Germinal center (tissue), 1 donor: Measurements from ENCODE around the gene PLBD2.

ENCODE experiments used
- DNase-seq: peaks from one replicate; pipeline ENCODE4 v3.0.0; 2012; ENCODE audit warnings: mixed read lengths, low spot score

The PLBD2 gene

GRCh38 chr12:113420996-113421595 is 62.7 kb downstream of the PLBD2 start:
- no peak for DNase-seq

GRCh38 chr12:113422030-113422885 is 63.9 kb downstream of the PLBD2 start, which contains the start of gene SDSL:
TSS of gene SDSL (plus strand) at chr12:113422380. CDS start at chr12:113427983, 5,603 bp downstream.
- peak; percentile 56 for DNase-seq

- DNase-seq = no peak
These were observed 64.7 kb downstream of the PLBD2 start for GRCh38 chr12:113422886-113423669.

GRCh38 chr12:113424456-113424855 is 66.1 kb downstream of the PLBD2 start:
- DNase-seq = no peak

- peak; percentile 53 for DNase-seq
These were observed 66.8 kb downstream of the PLBD2 start for GRCh38 chr12:113424915-113425823.

- DNase-seq = peak; percentile 46
These were observed 67.6 kb downstream of the PLBD2 start for GRCh38 chr12:113425960-113426453.

GRCh38 chr12:113427882-113428281 is 69.5 kb downstream of the PLBD2 start:
- DNase-seq = no peak

GRCh38 chr12:113428482-113428881 is 70.1 kb downstream of the PLBD2 start:
- DNase-seq = no peak

- no peak for DNase-seq
These were observed 74.6 kb downstream of the PLBD2 start for GRCh38 chr12:113432986-113433385.

- DNase-seq = no peak
These were observed 77.0 kb downstream of the PLBD2 start for GRCh38 chr12:113435367-113435766.

GRCh38 chr12:113436586-113436985 is 78.2 kb downstream of the PLBD2 start:
- no peak for DNase-seq

- no peak for DNase-seq
These were observed 78.8 kb downstream of the PLBD2 start for GRCh38 chr12:113436993-113437728.

- DNase-seq = no peak
These were observed 79.3 kb downstream of the PLBD2 start for GRCh38 chr12:113437729-113438100.

GRCh38 chr12:113438523-113439300 is 80.3 kb downstream of the PLBD2 start:
- DNase-seq = no peak

- no peak for DNase-seq
These were observed 80.9 kb downstream of the PLBD2 start for GRCh38 chr12:113439301-113439597.

GRCh38 chr12:113439606-113440030 is 81.2 kb downstream of the PLBD2 start:
- DNase-seq = no peak

GRCh38 chr12:113440336-113440735 is 81.9 kb downstream of the PLBD2 start:
- no peak for DNase-seq
